D341Med (cell line): Measurements from ENCODE around the gene GRM2.

Experiments
- DNase-seq: peaks from one replicate; pipeline ENCODE4 v3.0.0; 2012; ENCODE audit warnings: low spot score

The GRM2 gene

DNA sequence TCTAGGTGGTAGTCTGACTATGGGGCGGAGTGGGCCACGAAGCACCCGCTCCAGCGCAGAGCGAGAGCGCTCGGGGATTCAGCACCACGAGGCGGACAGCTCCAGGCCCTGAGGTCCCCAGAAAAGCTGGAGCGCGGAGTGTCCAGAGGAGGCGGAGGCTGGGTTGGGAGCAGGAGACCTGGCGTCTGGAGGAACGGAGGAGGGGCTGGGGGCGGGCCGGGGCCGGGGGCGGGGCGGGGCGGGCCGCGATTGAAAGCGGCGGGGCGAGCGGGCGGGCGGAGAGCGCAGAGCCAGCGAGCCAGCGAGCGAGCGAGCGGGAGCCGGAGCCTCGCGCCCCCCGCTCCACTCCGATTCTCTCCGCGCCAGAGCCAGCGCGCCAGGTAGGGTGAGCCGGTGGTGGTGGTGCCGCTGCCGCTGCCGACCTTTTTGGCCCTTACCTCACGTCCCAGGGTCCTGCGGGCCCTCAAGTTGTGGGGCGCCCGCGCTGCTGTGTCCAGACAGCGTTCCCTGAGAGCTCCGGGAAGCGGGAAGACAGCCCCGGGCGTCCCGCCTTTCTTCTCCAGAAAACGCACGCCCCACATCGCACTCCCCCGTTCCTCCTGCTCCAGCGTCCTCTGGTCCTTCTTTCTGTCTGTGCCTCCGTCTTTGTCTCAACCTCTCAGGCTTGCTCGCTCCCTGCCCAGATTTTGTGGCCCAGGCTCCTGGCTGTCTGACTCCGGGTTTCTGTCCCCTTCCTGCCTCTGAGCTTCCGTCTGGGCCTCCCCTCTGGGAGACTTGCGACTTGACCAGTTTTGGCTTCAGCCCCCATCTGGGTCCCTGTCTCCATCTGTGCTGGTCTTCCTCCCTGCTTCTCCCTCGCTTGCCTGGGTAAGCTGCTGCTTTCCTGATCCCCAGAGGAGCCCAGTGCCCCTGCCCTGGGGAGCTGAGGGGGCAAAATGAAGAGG lies at the start of gene GRM2:
TSS of gene GRM2 (plus strand) at position 281 of the 944 bp plus-strand sequence. CDS start 1,916 bp downstream, outside the sequence.
- DNase-seq, result peak; percentile 92

DNA sequence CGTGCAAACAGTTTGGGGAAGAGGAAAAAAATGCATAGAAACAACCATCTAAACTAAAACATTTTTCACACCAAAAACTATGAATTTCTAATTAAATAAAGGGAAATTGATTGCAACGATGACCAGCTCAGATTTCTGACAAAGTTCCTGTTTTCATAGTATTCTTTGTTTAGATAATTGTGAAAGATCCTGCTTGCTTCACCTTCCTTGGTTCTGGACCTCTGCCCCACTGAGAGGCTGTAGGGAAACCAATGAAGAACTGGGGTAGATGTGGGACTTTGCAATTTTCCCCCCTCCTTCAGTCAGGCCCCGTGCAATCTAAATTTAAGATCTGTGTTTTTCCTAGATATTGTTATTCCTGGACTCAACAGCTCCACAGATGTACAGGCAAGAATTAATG lies 49.6 kb upstream of the GRM2 start:
- DNase-seq, result no peak

DNA sequence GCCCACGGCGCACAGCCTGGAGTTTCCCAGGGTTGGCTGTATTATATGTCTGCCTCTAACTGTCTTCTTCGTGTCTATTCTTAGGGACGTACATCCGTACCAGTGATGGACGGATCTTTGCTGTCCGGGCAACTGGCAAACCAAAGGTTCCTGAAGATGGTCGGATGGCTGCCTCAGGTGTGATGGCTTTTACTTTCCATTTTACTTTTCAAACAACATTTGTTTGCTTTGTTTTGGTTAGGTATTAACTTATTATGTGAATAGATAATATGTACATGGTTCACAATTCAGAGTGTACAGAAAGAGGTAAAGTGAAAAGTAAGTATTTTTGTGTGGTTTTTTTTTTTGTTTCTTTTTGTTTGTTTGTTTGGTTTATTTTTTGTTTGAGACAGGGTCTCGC lies 46.9 kb upstream of the GRM2 start:
- DNase-seq, result no peak

DNA sequence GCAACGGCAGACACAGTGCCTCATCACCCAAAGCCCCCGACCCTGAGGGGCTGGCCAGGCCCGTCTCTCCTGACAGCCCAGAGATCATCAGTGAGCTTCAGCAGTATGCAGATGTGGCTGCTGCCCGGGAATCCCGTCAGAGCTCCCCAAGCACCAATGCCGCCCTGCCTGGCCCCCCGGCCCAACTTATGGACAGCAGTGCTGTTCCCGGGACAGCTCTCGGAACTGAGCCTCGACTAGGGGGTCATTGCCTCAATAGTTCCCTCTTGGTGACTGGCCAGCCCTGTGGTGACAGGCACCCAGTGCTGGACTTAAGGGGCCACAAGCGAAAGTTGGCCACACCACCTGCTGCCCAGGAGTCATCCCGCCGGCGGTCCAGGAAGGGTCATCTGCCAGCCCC lies 44.4 kb upstream of the GRM2 start:
- DNase-seq, result no peak

DNA sequence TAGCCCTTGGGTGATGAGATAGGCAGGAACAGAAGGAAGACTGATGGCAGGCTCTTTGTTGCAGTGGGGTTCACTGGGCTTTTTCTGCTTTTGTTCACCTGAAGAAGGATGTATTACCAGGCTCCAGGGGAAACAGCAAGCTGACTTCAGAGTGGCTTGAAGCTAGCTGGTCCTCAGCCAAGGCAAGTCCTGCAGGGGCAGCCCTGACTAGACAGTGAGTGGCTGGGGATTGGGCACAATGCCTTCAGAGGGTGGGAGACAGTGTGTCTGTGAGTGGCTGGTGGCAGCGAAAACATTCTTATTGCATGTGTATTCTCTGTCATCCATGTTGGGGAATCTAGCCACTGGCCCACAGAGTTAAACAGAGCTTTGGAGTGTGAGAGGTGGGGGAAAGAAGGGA lies 38.1 kb upstream of the GRM2 start:
- no peak for DNase-seq

GRCh38 chr3:51669241-51670052 lies 37.4 kb upstream of the GRM2 start:
- peak; percentile 86 for DNase-seq

- DNase-seq, result no peak
Observed at GRCh38 chr3:51670053-51670822, 36.6 kb upstream of the GRM2 start.

DNA sequence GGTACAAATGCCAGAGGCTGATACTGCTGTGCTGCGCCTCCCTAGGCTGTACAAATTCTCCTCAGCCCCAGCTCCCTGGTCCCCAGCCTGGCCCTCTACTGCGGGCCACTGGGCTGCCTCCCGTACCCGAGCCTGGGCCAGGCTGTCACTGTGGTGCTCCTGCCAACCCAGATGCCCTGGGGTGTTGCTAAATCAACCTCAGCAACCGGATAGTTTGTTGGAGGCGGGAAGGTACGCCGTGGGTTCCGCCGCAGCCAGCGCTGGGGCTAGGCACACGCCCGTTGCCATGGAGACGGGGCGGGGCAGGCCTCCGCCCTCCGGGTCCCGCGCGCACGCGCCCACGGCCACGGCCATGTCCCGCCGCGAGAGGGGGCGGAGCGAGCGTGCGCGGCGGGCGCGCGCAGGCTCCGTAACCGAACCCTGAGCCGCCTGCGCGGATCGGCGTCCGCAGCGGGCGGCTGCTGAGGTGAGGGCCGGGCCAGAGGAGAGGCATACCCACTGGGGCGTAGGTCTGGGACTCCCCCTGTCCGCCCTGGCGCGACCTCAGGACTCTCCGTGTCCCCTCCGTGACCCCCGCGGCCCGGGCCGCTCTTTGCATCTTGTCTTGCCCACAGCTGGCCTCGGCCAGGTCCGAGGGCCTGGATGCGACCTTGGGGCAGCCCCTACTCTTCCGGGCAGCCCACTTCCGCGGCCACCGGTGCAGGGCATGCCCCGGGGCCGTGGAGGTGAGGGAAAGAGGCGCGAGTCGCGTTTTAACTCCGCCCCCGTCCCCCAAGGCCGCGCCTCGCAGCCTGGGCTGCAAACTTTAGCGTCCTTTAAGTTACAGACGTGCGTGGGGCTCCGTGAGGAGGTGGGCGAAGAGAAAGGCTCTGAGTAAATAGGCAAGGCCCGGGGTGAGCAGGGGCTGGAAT lies 35.8 kb upstream of the GRM2 start, which contains the start of gene TEX264:
TSS of gene TEX264 (plus strand) at position 430 of the 911 bp plus-strand sequence. CDS start 3,053 bp downstream, outside the sequence.
- peak; percentile 100 for DNase-seq

GRCh38 chr3:51671734-51672475 lies 35.0 kb upstream of the GRM2 start:
- peak; percentile 75 for DNase-seq

- no peak for DNase-seq
Observed at GRCh38 chr3:51673181-51673801, 33.6 kb upstream of the GRM2 start.

- no peak for DNase-seq
Observed at GRCh38 chr3:51673802-51674654, 32.8 kb upstream of the GRM2 start.

DNA sequence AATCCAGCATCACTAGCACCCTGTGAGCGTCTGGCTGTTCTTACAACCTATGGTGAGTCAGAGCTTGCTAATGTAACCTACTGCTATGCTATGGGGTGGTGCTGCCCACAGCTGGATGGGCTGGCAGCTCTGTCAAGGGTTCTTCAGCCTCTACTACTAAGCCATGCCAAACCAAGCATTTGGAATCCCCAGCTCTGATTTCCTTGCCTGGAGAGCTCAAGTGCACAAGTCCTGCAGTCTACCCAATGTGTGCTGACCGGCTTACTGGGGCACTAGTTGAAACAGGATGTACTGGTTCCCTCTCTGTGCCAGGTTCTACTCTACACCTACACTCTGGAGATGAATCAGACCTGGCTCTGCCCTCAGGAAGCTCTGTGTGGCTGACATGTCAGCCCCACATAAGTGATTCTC lies 31.7 kb upstream of the GRM2 start:
- no peak for DNase-seq

GRCh38 chr3:51676102-51676640 lies 30.7 kb upstream of the GRM2 start:
- no peak for DNase-seq

GRCh38 chr3:51677358-51677757 lies 29.5 kb upstream of the GRM2 start:
- DNase-seq, result no peak

DNA sequence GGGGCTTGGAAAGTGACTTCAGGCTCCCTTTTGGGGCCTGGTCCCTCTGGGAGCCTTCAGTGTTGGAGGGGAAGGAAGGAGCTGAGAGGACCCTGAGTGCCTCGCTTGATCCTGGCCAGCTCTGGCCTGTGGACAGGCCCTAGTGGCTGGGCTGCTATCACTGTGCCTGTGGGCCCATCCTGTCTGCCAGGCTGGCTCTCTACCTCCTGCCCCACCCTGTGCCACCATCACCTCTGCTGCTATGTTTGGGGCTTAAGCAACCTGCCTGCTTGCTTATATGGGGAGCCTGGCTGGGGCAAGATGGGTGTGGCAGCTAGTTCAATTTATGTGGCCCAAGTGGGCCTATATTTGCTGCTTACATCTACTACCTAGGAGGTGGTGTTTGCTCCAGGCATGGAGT lies 28.7 kb upstream of the GRM2 start:
- no peak for DNase-seq

GRCh38 chr3:51678641-51679040 lies 28.2 kb upstream of the GRM2 start:
- no peak for DNase-seq

DNA sequence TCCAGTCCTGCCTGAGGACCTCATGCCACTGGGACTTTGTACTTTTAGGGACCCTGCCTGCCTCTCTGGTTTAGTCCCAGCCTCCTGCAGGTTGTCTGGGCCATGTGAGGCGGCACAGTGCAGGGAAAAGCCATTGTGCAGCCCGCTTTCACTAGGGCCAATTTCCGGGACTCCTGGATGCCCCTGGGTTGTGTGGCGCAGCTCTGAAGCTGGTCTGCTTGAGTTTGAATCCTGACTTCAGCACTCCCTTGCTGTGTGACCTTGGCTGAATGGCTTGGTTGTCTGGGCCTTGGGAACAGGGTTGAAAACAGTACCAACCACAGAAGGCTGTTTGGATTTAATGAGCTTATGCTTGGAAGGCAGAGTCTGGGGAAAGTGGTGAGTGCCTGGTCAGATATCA lies 27.6 kb upstream of the GRM2 start:
- DNase-seq, result no peak

DNA sequence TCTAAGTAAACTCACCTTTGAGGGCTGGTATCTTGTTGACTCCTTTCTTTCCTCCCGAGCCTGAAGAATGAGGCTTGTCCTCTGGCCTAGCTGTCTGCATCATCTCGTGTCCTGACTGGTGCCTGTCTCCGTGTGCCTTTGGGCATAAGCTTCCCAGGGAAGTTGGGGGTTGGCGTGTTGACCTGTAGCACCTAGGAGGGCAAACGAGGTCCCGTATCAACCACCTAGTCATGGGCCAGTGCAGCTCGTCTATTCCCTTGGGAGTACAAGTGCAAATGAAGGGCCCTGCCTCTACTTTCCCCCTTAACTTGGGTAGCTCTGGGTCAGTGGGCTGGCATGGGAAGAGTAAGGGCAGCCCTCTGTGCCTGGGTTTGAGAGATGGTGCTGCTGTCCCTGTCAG lies 27.1 kb upstream of the GRM2 start:
- no peak for DNase-seq

DNA sequence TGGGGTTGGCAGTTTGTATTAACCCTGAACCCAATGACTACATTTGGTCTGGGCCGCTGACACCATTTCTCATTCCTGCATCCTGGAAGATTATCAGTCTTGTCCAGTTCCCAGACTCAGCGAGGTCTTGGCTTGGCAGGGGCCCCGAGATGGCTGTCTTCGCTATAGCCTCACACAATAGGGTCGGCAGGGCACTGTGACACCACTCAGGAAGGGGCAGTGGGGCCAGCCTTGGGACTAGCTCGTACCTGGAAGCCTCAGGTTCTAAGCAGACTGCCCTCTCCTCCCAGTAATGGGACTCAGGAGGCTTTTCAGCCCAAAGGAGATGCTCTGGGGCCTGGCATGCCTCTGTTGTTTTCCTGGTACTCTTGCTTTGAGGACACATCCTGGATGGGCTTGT lies 26.7 kb upstream of the GRM2 start:
- DNase-seq, result no peak
